Measurements from ENCODE around the gene FOXC1. TPM values are rescaled to one million over a fixed set of nuclear protein-coding genes. Genes with fewer than 3 reads are reported as not detected.

Gene FOXC1
- total and polyA plus RNA-seq, 10 of the 15 experiments (the other 5 are each of a cell fraction or from before 2014, with no cell fraction given) = 0.13 to 1.5 (median 0.48) TPM; not detected in 2

DNA sequence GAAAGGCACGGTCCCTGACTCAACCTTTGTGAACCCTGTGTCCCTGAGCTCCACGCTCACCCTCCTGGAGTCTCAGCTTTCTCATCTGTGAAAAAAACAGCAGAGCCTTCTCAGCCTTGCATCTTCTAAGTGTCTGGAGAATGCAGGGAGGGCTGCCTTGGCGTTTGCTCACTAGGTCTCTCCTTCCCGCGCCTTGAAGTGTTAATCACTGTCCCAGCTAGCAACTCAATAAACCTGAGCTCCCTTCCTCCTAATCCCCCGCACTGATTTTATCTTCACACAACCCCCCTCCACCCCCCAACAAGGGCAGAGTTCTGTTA, 34.9 kb upstream of the FOXC1 start:
- no peak for DNase-seq (ENCODE audit: low read depth, low spot score)
- Histone ChIP-seq H3K4me1 (ENCODE audit: control insufficient read depth, insufficient read depth, low read length) (peaks cover 22% of the 10 kb centered on the region), H3K9ac (ENCODE audit: control insufficient read depth, insufficient read depth, low read length) (no peak overlapping the region), H3K27me3 (replicated peaks in 1 of 2; ENCODE audit: control insufficient read depth in 2 of 2, insufficient read depth in 2 of 2, low read length in 1 of 2) (peaks cover 0 to 2% of the 10 kb centered on the region in 2 experiments; a peak in 1 of 4 replicates), H3K36me3 (ENCODE audit: control insufficient read depth in 2 of 2, insufficient read depth in 2 of 2, low read length in 1 of 2) (no peaks in the 10 kb centered on the region), H2AFZ (ENCODE audit: control insufficient read depth, low read depth, low read length) (no peak overlapping the region), H3K4me3 (no peak overlapping the region), H4K20me1 (ENCODE audit: control insufficient read depth, insufficient read depth) (no peaks in the 10 kb centered on the region), H3K27ac (ENCODE audit: control insufficient read depth, insufficient read depth) (no peak overlapping the region), H3K4me2 (ENCODE audit: control insufficient read depth, insufficient read depth) (no peak overlapping the region), H3K9me3 (replicated peaks; ENCODE audit: control insufficient read depth, insufficient read depth, low read length) (peaks cover 10% of the 10 kb centered on the region; the same call in 2 of the 3 replicates), H3K79me2 (ENCODE audit: control insufficient read depth, insufficient read depth, low read length) (no peaks in the 10 kb centered on the region)
- peak; percentile 49 for FAIRE-seq
- WGBS (ENCODE audit: insufficient coverage, insufficient replicate concordance, low lambda C conversion rate, missing lambda C conversion rate) = 70% methylated on average over 6 of the region's 6 CpGs
- BruUV-seq (replicated peaks) = no TSS peak
- ChIA-PET POLR2A (interaction anchor here (0.7 to 2.3 kb wide), 2 partner anchors 21 to 105 kb away, joined by 3 to 12 read pairs; no protein-coding TSS in a partner anchor), CTCF (interaction anchor here (0.9 to 1.8 kb wide), 6 partner anchors 11 to 93 kb away, joined by 3 to 8 read pairs (median 4); no protein-coding TSS in a partner anchor), SMC1A (ENCODE audit: uncharacterized antibody, unreplicated experiment) (interaction anchor here (0.7 to 6.0 kb wide), 11 partner anchors 9 to 634 kb away, joined by 3 to 41 read pairs (median 4); no protein-coding TSS in a partner anchor), RAD21 (ENCODE audit: unreplicated experiment) (interaction anchor here (0.6 to 2.1 kb wide), 10 partner anchors 20 to 1353 kb away, joined by 3 to 14 read pairs (median 3); no protein-coding TSS in a partner anchor)
- intact Hi-C loops (cut with micrococcal nuclease; ENCODE audit: unreplicated experiment) = no loop called here
- in situ Hi-C loops (cut with MboI) = loop anchor here (25.0 kb wide), 1 partner anchor 1362 kb away; no protein-coding TSS in a partner anchor
- ATAC-seq = no peak
- TF ChIP-seq, protein P1, sequence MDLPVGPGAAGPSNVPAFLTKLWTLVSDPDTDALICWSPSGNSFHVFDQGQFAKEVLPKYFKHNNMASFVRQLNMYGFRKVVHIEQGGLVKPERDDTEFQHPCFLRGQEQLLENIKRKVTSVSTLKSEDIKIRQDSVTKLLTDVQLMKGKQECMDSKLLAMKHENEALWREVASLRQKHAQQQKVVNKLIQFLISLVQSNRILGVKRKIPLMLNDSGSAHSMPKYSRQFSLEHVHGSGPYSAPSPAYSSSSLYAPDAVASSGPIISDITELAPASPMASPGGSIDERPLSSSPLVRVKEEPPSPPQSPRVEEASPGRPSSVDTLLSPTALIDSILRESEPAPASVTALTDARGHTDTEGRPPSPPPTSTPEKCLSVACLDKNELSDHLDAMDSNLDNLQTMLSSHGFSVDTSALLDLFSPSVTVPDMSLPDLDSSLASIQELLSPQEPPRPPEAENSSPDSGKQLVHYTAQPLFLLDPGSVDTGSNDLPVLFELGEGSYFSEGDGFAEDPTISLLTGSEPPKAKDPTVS (IDR thresholded peaks at IDR 0.05; ENCODE audit: low read depth, low read length) = no peak
- no peak for TF ChIP-seq POLR2AphosphoS5 (IDR thresholded peaks at IDR 0.05; ENCODE audit: low read length)
- no peak for TF ChIP-seq HCFC1 (IDR thresholded peaks at IDR 0.05; ENCODE audit: low read length)
- TF ChIP-seq BACH1 (IDR thresholded peaks at IDR 0.05; ENCODE audit: borderline replicate concordance) = no peak
- TF ChIP-seq CBX3 (IDR thresholded peaks at IDR 0.05; ENCODE audit: borderline replicate concordance, low read depth) = no peak

Measured in GM12878 (cell line).